Skin of body (tissue), 2 donors: ENCODE data around the gene BAZ2B. TPM values are rescaled to one million over a fixed set of nuclear protein-coding genes. Genes with fewer than 3 reads are reported as not detected.

Experiments used
- DNase-seq: peaks from one replicate; lab custom pipeline; 2025; lab: John Stamatoyannopoulos, UW
- total RNA-seq: library from RNA; depleted of rRNA; stranded (reverse); fragments of >200 nt; gene quantifications from one replicate; pipeline ENCODE4 v1.2.3, GENCODE V29; 2014

Gene BAZ2B
- total RNA-seq, 1 donor from 2014 or later = 136 TPM

GRCh38 chr2:159584796-159585195, 31.6 kb downstream of the BAZ2B start:
- DNase-seq = no peak

GRCh38 chr2:159573846-159574606, 42.3 kb downstream of the BAZ2B start:
- DNase-seq = no peak

- DNase-seq = no peak
Observed at GRCh38 chr2:159573294-159573693, 43.1 kb downstream of the BAZ2B start.

GRCh38 chr2:159572459-159572858, 43.9 kb downstream of the BAZ2B start:
- no peak for DNase-seq

GRCh38 chr2:159571540-159572260, 44.6 kb downstream of the BAZ2B start:
- no peak for DNase-seq

- no peak for DNase-seq
Observed at GRCh38 chr2:159564081-159564480, 52.3 kb downstream of the BAZ2B start.

GRCh38 chr2:159562248-159562647, 54.1 kb downstream of the BAZ2B start:
- DNase-seq = no peak

GRCh38 chr2:159561786-159562185, 54.6 kb downstream of the BAZ2B start:
- no peak for DNase-seq

GRCh38 chr2:159561242-159561641, 55.1 kb downstream of the BAZ2B start:
- DNase-seq = no peak

- DNase-seq = no peak
Observed at GRCh38 chr2:159559034-159559433, 57.3 kb downstream of the BAZ2B start.

GRCh38 chr2:159558479-159558878, 57.9 kb downstream of the BAZ2B start:
- DNase-seq = no peak

- DNase-seq = no peak
Observed at GRCh38 chr2:159557437-159558034, 58.8 kb downstream of the BAZ2B start.

- no peak for DNase-seq
Observed at GRCh38 chr2:159555651-159556392, 60.5 kb downstream of the BAZ2B start.

GRCh38 chr2:159553727-159554126, 62.6 kb downstream of the BAZ2B start:
- no peak for DNase-seq

GRCh38 chr2:159551806-159552205, 64.5 kb downstream of the BAZ2B start:
- no peak for DNase-seq

- no peak for DNase-seq
Observed at GRCh38 chr2:159550231-159550630, 66.1 kb downstream of the BAZ2B start.

- DNase-seq = no peak
Observed at GRCh38 chr2:159549234-159549633, 67.1 kb downstream of the BAZ2B start.

GRCh38 chr2:159546716-159547430, 69.5 kb downstream of the BAZ2B start:
- no peak for DNase-seq

- DNase-seq = no peak
Observed at GRCh38 chr2:159546039-159546438, 70.3 kb downstream of the BAZ2B start.

GRCh38 chr2:159545085-159545484, 71.3 kb downstream of the BAZ2B start:
- DNase-seq = no peak

GRCh38 chr2:159542101-159542500, 74.2 kb downstream of the BAZ2B start:
- DNase-seq = no peak
